Type B pancreatic cell (in vitro differentiated cells): ENCODE measurements around the gene DUSP15. TPM values are rescaled to one million over a fixed set of nuclear protein-coding genes. Genes with fewer than 3 reads are reported as not detected.

Experiments used
- DNase-seq: peaks from one replicate; pipeline ENCODE4 v3.0.0; 2021; ENCODE audit warnings: mixed read lengths; ENCODE audit not compliant: unreplicated experiment; ENCODE audit errors: extremely low spot score
- H3K27ac Mint-ChIP-seq: 2 replicates; pipeline ENCODE4 v1.8.0; 2021; ENCODE audit warnings: mild to moderate bottlenecking, mixed read lengths
- H3K27me3 Mint-ChIP-seq: 2 replicates; pipeline ENCODE4 v1.8.0; 2021; ENCODE audit warnings: mixed read lengths
- H3K36me3 Mint-ChIP-seq: 2 replicates; pipeline ENCODE4 v1.8.0; 2021; ENCODE audit warnings: mixed read lengths
- H3K4me1 Mint-ChIP-seq: one replicate; pipeline ENCODE4 v1.8.0; 2021; ENCODE audit warnings: mixed read lengths; ENCODE audit not compliant: unreplicated experiment
- H3K4me3 Mint-ChIP-seq: 2 replicates; pipeline ENCODE4 v1.8.0; 2021; ENCODE audit warnings: mild to moderate bottlenecking, mixed read lengths
- H3K9me3 Mint-ChIP-seq: 2 replicates; pipeline ENCODE4 v1.8.0; 2021; ENCODE audit warnings: mixed read lengths
- total RNA-seq: library from RNA; stranded (reverse); gene quantifications from 2 replicates; pipeline ENCODE4 v1.2.1, GENCODE V29; 2021; ENCODE audit warnings: low replicate concordance
- TF ChIP-seq, protein P1 (sequence below): fragments of 200-600 bp; sonication (generic); conservative IDR thresholded peaks from 2 replicates; pipeline ENCODE4 v1.5.0; 2021; ENCODE audit warnings: antibody characterized with exemption, mild to moderate bottlenecking

DUSP15 gene
- total RNA-seq, 1 donor from 2014 or later = 9.1 TPM

- Mint-ChIP-seq H3K27me3 (peaks cover 42% of the 10 kb centered on the region), H3K4me3 (peak overlapping the region; percentile 94), H3K36me3 (no peaks in the 10 kb centered on the region), H3K9me3 (no peaks in the 10 kb centered on the region), H3K4me1 (peaks cover 20% of the 10 kb centered on the region), H3K27ac (peak overlapping the region; percentile 85)
- DNase-seq = peak; percentile 88
- TF ChIP-seq, protein P1, sequence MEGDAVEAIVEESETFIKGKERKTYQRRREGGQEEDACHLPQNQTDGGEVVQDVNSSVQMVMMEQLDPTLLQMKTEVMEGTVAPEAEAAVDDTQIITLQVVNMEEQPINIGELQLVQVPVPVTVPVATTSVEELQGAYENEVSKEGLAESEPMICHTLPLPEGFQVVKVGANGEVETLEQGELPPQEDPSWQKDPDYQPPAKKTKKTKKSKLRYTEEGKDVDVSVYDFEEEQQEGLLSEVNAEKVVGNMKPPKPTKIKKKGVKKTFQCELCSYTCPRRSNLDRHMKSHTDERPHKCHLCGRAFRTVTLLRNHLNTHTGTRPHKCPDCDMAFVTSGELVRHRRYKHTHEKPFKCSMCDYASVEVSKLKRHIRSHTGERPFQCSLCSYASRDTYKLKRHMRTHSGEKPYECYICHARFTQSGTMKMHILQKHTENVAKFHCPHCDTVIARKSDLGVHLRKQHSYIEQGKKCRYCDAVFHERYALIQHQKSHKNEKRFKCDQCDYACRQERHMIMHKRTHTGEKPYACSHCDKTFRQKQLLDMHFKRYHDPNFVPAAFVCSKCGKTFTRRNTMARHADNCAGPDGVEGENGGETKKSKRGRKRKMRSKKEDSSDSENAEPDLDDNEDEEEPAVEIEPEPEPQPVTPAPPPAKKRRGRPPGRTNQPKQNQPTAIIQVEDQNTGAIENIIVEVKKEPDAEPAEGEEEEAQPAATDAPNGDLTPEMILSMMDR = no peak
Observed at GRCh38 chr20:31861385-31862156, 8.8 kb downstream of the DUSP15 start.

- peaks cover 40% of the 10 kb centered on the region for H3K27me3 Mint-ChIP-seq
- no peak for DNase-seq
- peak overlapping the region; percentile 82 for H3K4me3 Mint-ChIP-seq
- H3K4me1 Mint-ChIP-seq = peaks cover 20% of the 10 kb centered on the region
- no peaks in the 10 kb centered on the region for H3K36me3 Mint-ChIP-seq
- no peaks in the 10 kb centered on the region for H3K9me3 Mint-ChIP-seq
- TF ChIP-seq, protein P1 = no peak
- no peak overlapping the region for H3K27ac Mint-ChIP-seq
Observed at GRCh38 chr20:31861135-31861384, 9.3 kb downstream of the DUSP15 start.

- Mint-ChIP-seq H3K36me3 (no peaks in the 10 kb centered on the region), H3K27me3 (peaks cover 40% of the 10 kb centered on the region), H3K4me3 (peak overlapping the region; percentile 82), H3K4me1 (peaks cover 20% of the 10 kb centered on the region), H3K27ac (no peak overlapping the region), H3K9me3 (no peaks in the 10 kb centered on the region)
- TF ChIP-seq, protein P1 = no peak
- DNase-seq = no peak
Observed at GRCh38 chr20:31860390-31861134, 9.8 kb downstream of the DUSP15 start.

GRCh38 chr20:31859998-31860380 lies 10.3 kb downstream of the DUSP15 start:
- Mint-ChIP-seq H3K4me3 (peak overlapping the region; percentile 82), H3K27ac (no peak overlapping the region), H3K9me3 (no peaks in the 10 kb centered on the region), H3K4me1 (peaks cover 20% of the 10 kb centered on the region), H3K36me3 (no peaks in the 10 kb centered on the region), H3K27me3 (peaks cover 40% of the 10 kb centered on the region)
- TF ChIP-seq, protein P1 = no peak
- no peak for DNase-seq

DNA sequence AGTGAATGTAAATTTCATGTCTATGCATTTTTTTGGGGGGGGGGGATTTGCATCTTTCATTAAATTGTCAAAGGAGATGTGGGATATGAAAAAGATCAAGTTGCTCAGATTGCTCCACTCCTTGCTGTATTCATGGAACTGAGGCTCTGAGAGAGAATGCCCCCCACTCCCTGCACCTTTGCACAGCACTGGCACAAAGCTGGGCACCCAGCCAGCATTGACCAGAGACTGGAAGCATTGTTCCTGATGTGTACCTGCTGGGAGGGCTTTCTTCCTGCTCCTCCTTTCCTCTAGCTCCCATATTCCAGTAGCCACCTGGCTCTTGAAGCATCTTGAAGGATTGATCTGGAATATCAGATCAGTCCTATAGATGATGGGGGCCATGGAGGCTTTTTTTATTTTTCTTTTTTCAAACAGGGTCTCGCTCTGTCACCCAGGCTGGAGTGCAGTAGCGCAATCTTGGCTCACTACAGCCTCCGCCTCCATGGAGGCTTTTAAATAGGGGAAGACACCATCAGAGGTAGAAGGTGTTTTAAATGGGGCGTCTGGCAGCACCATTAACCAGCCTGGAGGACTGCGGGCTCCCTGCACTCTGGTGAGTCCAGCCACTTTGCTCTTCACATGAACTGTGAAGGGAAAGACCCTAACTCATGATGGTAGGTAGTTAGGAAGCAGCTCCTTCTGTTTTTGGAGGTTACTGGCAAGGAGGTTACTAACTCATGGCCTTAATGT lies 10.9 kb downstream of the DUSP15 start:
- peak overlapping the region; percentile 82 for H3K4me3 Mint-ChIP-seq
- H3K9me3 Mint-ChIP-seq = no peaks in the 10 kb centered on the region
- H3K36me3 Mint-ChIP-seq = no peaks in the 10 kb centered on the region
- no peak overlapping the region for H3K27ac Mint-ChIP-seq
- no peak for DNase-seq
- TF ChIP-seq, protein P1 = no peak
- H3K4me1 Mint-ChIP-seq = peaks cover 20% of the 10 kb centered on the region
- H3K27me3 Mint-ChIP-seq = peaks cover 40% of the 10 kb centered on the region
